SK-N-MC (cell line): ENCODE data around the gene POMC.
"Not testable (repeated sequence)": the region's sequence is repeated elsewhere in the genome, so short reads cannot be mapped to it uniquely, and the experiment has no call there.

Experiments
- DNase-seq: peaks from one replicate; pipeline ENCODE4 v3.0.0-alpha.2; 2011; ENCODE audit warnings: low read depth, low spot score
- H3K27ac ChIP-seq: fragments of 200-600 bp; sonication (generic); 2 replicates; pipeline ENCODE4 v1.5.1; 2016; ENCODE audit warnings: mixed run types
- H3K36me3 ChIP-seq: fragments of 200-600 bp; sonication (generic); 2 replicates; pipeline ENCODE4 v1.6.1; 2017; ENCODE audit warnings: antibody characterized with exemption, low read length, mixed read lengths; ENCODE audit not compliant: insufficient read depth
- H3K4me3 ChIP-seq: fragments of 200-600 bp; sonication (generic); 2 replicates; pipeline ENCODE4 v1.5.1; 2016
- H3K9ac ChIP-seq: fragments of 200-600 bp; sonication (generic); 2 replicates; pipeline ENCODE4 v1.8.0; 2017; ENCODE audit warnings: mixed run types, mixed read lengths; ENCODE audit not compliant: insufficient read length
- H3K9me3 ChIP-seq: fragments of 200-600 bp; sonication (generic); 2 replicates; pipeline ENCODE4 v1.6.1; 2017; ENCODE audit warnings: low read depth, mild to moderate bottlenecking, antibody characterized with exemption, low read length, moderate library complexity, mixed read lengths
- EZH2 ChIP-seq: fragments of 200-600 bp; sonication (generic); IDR thresholded peaks from one replicate; pipeline ENCODE4 v1.6.1; 2017; ENCODE audit warnings: antibody characterized with exemption
- FOXP2 ChIP-seq: optimal IDR thresholded peaks from 2 replicates; pipeline ENCODE3; 2011; ENCODE audit warnings: mild to moderate bottlenecking, moderate library complexity; ENCODE audit not compliant: insufficient read depth; ENCODE audit errors: extremely low read length, control extremely low read depth
- POLR2AphosphoS5 ChIP-seq: IDR thresholded peaks from 2 replicates; pipeline ENCODE4 v1.6.1; 2012; ENCODE audit warnings: mild to moderate bottlenecking, low read depth, low read length, borderline replicate concordance

The POMC gene

GRCh38 chr2:25168256-25169072 lies at the start of gene POMC:
Gene POMC (minus strand): TSS chr2:25168580. CDS start chr2:25164772, 3,808 bp downstream.
- H3K36me3 ChIP-seq = no peaks in the 10 kb centered on the region
- TF ChIP-seq EZH2 (no peak), POLR2AphosphoS5 (no peak), FOXP2 (no peak)
- H3K4me3 ChIP-seq = peak within 1 kb of the TSS; percentile 25; the same call in 1 of the 2 replicates
- H3K27ac ChIP-seq = no peak within 1 kb of the TSS
- H3K9me3 ChIP-seq = no peaks in the 10 kb centered on the region
- no peak within 1 kb of the TSS for H3K9ac ChIP-seq
- DNase-seq = no peak

GRCh38 chr2:25218100-25218499 lies 49.7 kb upstream of the POMC start:
- Histone ChIP-seq H3K9me3 (no peaks in the 10 kb centered on the region), H3K36me3 (no peaks in the 10 kb centered on the region), H3K4me3 (no peak overlapping the region), H3K9ac (no peak overlapping the region), H3K27ac (no peak overlapping the region)
- TF ChIP-seq EZH2 (no peak), FOXP2 (no peak), POLR2AphosphoS5 (no peak)
- no peak for DNase-seq

- Histone ChIP-seq H3K9ac (no peak overlapping the region), H3K9me3 (no peaks in the 10 kb centered on the region), H3K27ac (no peak overlapping the region), H3K4me3 (no peak overlapping the region), H3K36me3 (no peaks in the 10 kb centered on the region)
- TF ChIP-seq POLR2AphosphoS5 (no peak), FOXP2 (no peak), EZH2 (no peak)
- DNase-seq = no peak
Measured at GRCh38 chr2:25215948-25216679, 47.7 kb upstream of the POMC start.

- Histone ChIP-seq H3K9ac (no peak overlapping the region), H3K9me3 (no peaks in the 10 kb centered on the region), H3K27ac (no peak overlapping the region), H3K36me3 (no peaks in the 10 kb centered on the region), H3K4me3 (no peak overlapping the region)
- no peak for TF ChIP-seq FOXP2
- TF ChIP-seq POLR2AphosphoS5 = no peak
- TF ChIP-seq EZH2 = no peak
- DNase-seq = no peak
Measured at GRCh38 chr2:25215232-25215631, 46.9 kb upstream of the POMC start.

- H3K9ac ChIP-seq = no peak overlapping the region
- no peaks in the 10 kb centered on the region for H3K9me3 ChIP-seq
- DNase-seq = no peak
- TF ChIP-seq FOXP2 (no peak), EZH2 (no peak), POLR2AphosphoS5 (no peak)
- H3K36me3 ChIP-seq = no peaks in the 10 kb centered on the region
- H3K27ac ChIP-seq = no peak overlapping the region
- no peak overlapping the region for H3K4me3 ChIP-seq
Measured at GRCh38 chr2:25213229-25213628, 44.8 kb upstream of the POMC start.

GRCh38 chr2:25210923-25211322 lies 42.5 kb upstream of the POMC start:
- H3K4me3 ChIP-seq, H3K9me3 ChIP-seq, H3K9ac ChIP-seq, H3K36me3 ChIP-seq, DNase-seq, H3K27ac ChIP-seq: not testable (repeated sequence)

- H3K27ac ChIP-seq = no peak overlapping the region
- no peak for TF ChIP-seq POLR2AphosphoS5
- TF ChIP-seq EZH2 = no peak
- no peak for TF ChIP-seq FOXP2
- no peak overlapping the region for H3K4me3 ChIP-seq
- H3K9me3 ChIP-seq = no peaks in the 10 kb centered on the region
- H3K36me3 ChIP-seq = no peaks in the 10 kb centered on the region
- DNase-seq = no peak
- H3K9ac ChIP-seq = no peak overlapping the region
Measured at GRCh38 chr2:25207078-25207545, 38.7 kb upstream of the POMC start.

GRCh38 chr2:25204190-25204838 lies 35.9 kb upstream of the POMC start:
- no peak overlapping the region for H3K27ac ChIP-seq
- no peaks in the 10 kb centered on the region for H3K36me3 ChIP-seq
- TF ChIP-seq EZH2 (no peak), POLR2AphosphoS5 (no peak), FOXP2 (no peak)
- H3K4me3 ChIP-seq = no peak overlapping the region
- H3K9ac ChIP-seq = no peak overlapping the region
- DNase-seq = no peak
- H3K9me3 ChIP-seq = no peaks in the 10 kb centered on the region
